K562 (cell line): ENCODE measurements around the gene DPYSL4. TPM values are rescaled to one million over a fixed set of nuclear protein-coding genes. Genes with fewer than 3 reads are reported as not detected.

Experiments
- ATAC-seq: fragments of 200-7000 bp; cut with Tn5 transposase; 3 replicates; pipeline ENCODE4 v1.9.1; 2020; ENCODE audit warnings: moderate library complexity
- BruUV-seq: library from RNA; stranded (reverse); fragments of 400-500 nt; replicated peaks from 2 replicates; lab custom pipeline; 2021; lab: Mats Ljungman, UMichigan
- CTCF ChIA-PET: fragments of 300-600 bp; formaldehyde crosslinking; extraction: SDS; loops from one replicate; lab custom pipeline; 2021; ENCODE audit warnings: low intra/inter-chr PET ratio; lab: Yijun Ruan, JAX
- POLR2A ChIA-PET: fragments of 300-600, 350-650 bp; sonication (Branson Sonifier 250); formaldehyde crosslinking; extraction: SDS; loops from one replicate; lab custom pipeline; 2021; ENCODE audit warnings: antibody characterized with exemption, inconsistent platforms; lab: Yijun Ruan, JAX
- DNase-seq, 4 experiments: peaks; one replicate each; pipeline versions ENCODE4 v3.0.0 to v3.0.0-alpha.2; 2011 to 2018; ENCODE audit warnings: low spot score in 3 of 4, mixed read lengths in 3 of 4; ENCODE audit errors: extremely low read depth in 1 of 4
- FAIRE-seq: peaks from 2 replicates; lab custom pipeline; 2011; peaks lifted over from hg19 to GRCh38; lab: Jason Lieb, UNC
- H2AFZ ChIP-seq: 2 replicates; pipeline ENCODE4 v1.6.0; 2011; ENCODE audit warnings: low read depth, low read length, control low read depth, inconsistent platforms
- H3K27ac ChIP-seq: fragments of 200-600 bp; 3 replicates; pipeline ENCODE4 v1.8.0; 2011; ENCODE audit warnings: low read depth, mild to moderate bottlenecking, control low read depth, inconsistent platforms, low read length, moderate library complexity, mixed read lengths; ENCODE audit errors: extremely low read depth
- H3K27me3 ChIP-seq, 2 experiments: fragments of 300-600 bp in 1 of 2; 2 replicates in 1 of 2; 3 replicates in 1 of 2; pipeline versions ENCODE4 v1.6.0 to v1.8.0; 2011; ENCODE audit warnings: inconsistent platforms in 2 of 2, low read length in 2 of 2, mild to moderate bottlenecking in 1 of 2, mixed read lengths in 1 of 2, moderate library complexity in 1 of 2; ENCODE audit not compliant: control insufficient read depth in 2 of 2, insufficient read depth in 2 of 2
- H3K36me3 ChIP-seq: fragments of 300-600 bp; 3 replicates; pipeline ENCODE4 v1.8.0; 2011; ENCODE audit warnings: mild to moderate bottlenecking, low read length, inconsistent platforms; ENCODE audit not compliant: control insufficient read depth, insufficient read depth
- H3K4me1 ChIP-seq, 2 experiments: fragments of 200-600 bp in 1 of 2; replicated peaks in 1 of 2; 2 replicates in 1 of 2; 3 replicates in 1 of 2; pipeline versions ENCODE4 v1.5.1 to v1.8.0; 2011; ENCODE audit warnings: inconsistent platforms in 2 of 2, low read length in 2 of 2, mild to moderate bottlenecking in 1 of 2, mixed read lengths in 1 of 2, moderate library complexity in 1 of 2; ENCODE audit not compliant: control insufficient read depth in 2 of 2, insufficient read depth in 2 of 2
- H3K4me2 ChIP-seq: 2 replicates; pipeline ENCODE4 v1.6.1; 2011; ENCODE audit warnings: low read length, control low read depth, inconsistent platforms, mixed read lengths; ENCODE audit not compliant: insufficient read depth
- H3K4me3 ChIP-seq: fragments of 200-600 bp; sonication (generic), shearing (Covaris generic); 2 replicates; pipeline ENCODE4 v1.5.1; 2016; ENCODE audit warnings: control low read depth, inconsistent platforms
- H3K79me2 ChIP-seq: fragments of 200-600 bp; 3 replicates; pipeline ENCODE4 v1.8.0; 2011; ENCODE audit warnings: low read length, inconsistent platforms; ENCODE audit not compliant: control insufficient read depth, insufficient read depth
- H3K9ac ChIP-seq, 2 experiments: 2 replicates each; pipeline versions ENCODE4 v1.6.0 to v1.6.1; 2011; ENCODE audit warnings: low read depth in 2 of 2, low read length in 2 of 2, control low read depth in 1 of 2, inconsistent platforms in 1 of 2, mild to moderate bottlenecking in 1 of 2, mixed read lengths in 1 of 2; ENCODE audit not compliant: insufficient read depth in 1 of 2
- H3K9me1 ChIP-seq: one replicate; pipeline ENCODE4 v1.6.0; 2011; ENCODE audit warnings: inconsistent platforms, mild to moderate bottlenecking, low read length, moderate library complexity; ENCODE audit not compliant: control insufficient read depth, insufficient read depth
- H3K9me3 ChIP-seq: replicated peaks from 2 replicates; pipeline ENCODE4 v1.5.1; 2011; ENCODE audit warnings: low read depth, low read length, inconsistent platforms; ENCODE audit not compliant: control insufficient read depth, insufficient read depth
- H4K20me1 ChIP-seq: replicated peaks from 2 replicates; pipeline ENCODE4 v1.6.1; 2011; ENCODE audit warnings: low read length, inconsistent platforms, mixed read lengths; ENCODE audit not compliant: control insufficient read depth, insufficient read depth
- ESRRA ChIP-seq: fragments of 450-650 bp; IDR thresholded peaks from 2 replicates; pipeline ENCODE4 v1.6.1; 2014; ENCODE audit warnings: low read depth, mild to moderate bottlenecking, moderate library complexity, borderline replicate concordance
- GABPB1 ChIP-seq: sonication (generic); formaldehyde crosslinking; IDR thresholded peaks from 2 replicates; pipeline ENCODE4 v1.8.0; 2022; ENCODE audit warnings: mild to moderate bottlenecking, missing genetic modification reagents
- GABPB2 ChIP-seq: fragments of 250-450 bp; sonication (Bioruptor Pico); conservative IDR thresholded peaks from 2 replicates; pipeline ENCODE4 v1.5.1; 2021; ENCODE audit warnings: mild to moderate bottlenecking
- MBD1 ChIP-seq: fragments of 250-450 bp; sonication (Bioruptor Pico); IDR thresholded peaks from 2 replicates; pipeline ENCODE4 v1.8.0; 2022; ENCODE audit warnings: inconsistent platforms
- NR0B1 ChIP-seq: fragments of 450-650 bp; IDR thresholded peaks from one replicate; pipeline ENCODE4 v1.6.1; 2018; ENCODE audit warnings: mild to moderate bottlenecking, moderate library complexity; ENCODE audit not compliant: partially characterized antibody
- PHB ChIP-seq: fragments of 250-450 bp; sonication (Bioruptor Pico); IDR thresholded peaks from 2 replicates; pipeline ENCODE4 v1.5.0; 2021
- PHTF2 ChIP-seq: fragments of 250-450 bp; sonication (Bioruptor Pico); IDR thresholded peaks from 2 replicates; pipeline ENCODE4 v1.5.0; 2021; ENCODE audit warnings: mild to moderate bottlenecking
- STAG1 ChIP-seq: sonication (generic); formaldehyde crosslinking; IDR thresholded peaks from 2 replicates; pipeline ENCODE4 v1.5.0; 2020; ENCODE audit warnings: missing genetic modification reagents, borderline replicate concordance
- XRCC4 ChIP-seq: IDR thresholded peaks from one replicate; pipeline ENCODE4 v1.6.1; 2011; ENCODE audit not compliant: insufficient read depth, insufficient read length; ENCODE audit errors: extremely low read depth
- WGBS: fragments of 100-300 bp; shearing (Covaris generic); methylation state at CpG from one replicate; pipeline ENCODE4 v1.1.6; 2016; ENCODE audit warnings: low coverage, mixed read lengths; ENCODE audit not compliant: insufficient coverage; ENCODE audit errors: missing lambda C conversion rate; 5-methylcytosine and 5-hydroxymethylcytosine counted together
- in situ Hi-C: fragments of 300-500 bp; cut with MboI; formaldehyde crosslinking; loops from 4 replicates; pipeline ENCODE4 v1.15.0; 2018; ENCODE audit warnings: inconsistent platforms, mixed read lengths
- intact Hi-C: fragments of 100-400 bp; cut with micrococcal nuclease; formaldehyde crosslinking; loops from 2 replicates; pipeline ENCODE4 v1.14.2; 2022
- polyA plus RNA-seq, 8 experiments: library from polyadenylated mRNA; depleted of rRNA in 4 of 8; stranded (reverse) in 5 of 8; unstranded in 3 of 8; fragments of >200 nt; fragmentation: Nextera tagmentation in 2 of 8; fragmentation: Illumina TruSeq in 1 of 8; extraction: Ambion mirVana in 2 of 8; extraction: Trizol in 1 of 8; gene quantifications; 2 replicates each; pipeline versions ENCODE4 v1.2.1 to v1.2.3, GENCODE V29; 2011 to 2014; ENCODE audit warnings: inconsistent platforms in 1 of 8, missing spikeins in 1 of 8
- total RNA-seq, 7 experiments: library from RNA; depleted of rRNA in 6 of 7; stranded (reverse); fragments of >200 nt in 6 of 7; fragmentation: Illumina TruSeq in 2 of 7; extraction: Trizol in 2 of 7; gene quantifications; 2 replicates each; pipeline versions ENCODE4 v1.2.1 to v1.2.3, GENCODE V29; 2011 to 2021; ENCODE audit warnings: low replicate concordance in 1 of 7
- TF ChIP-seq, protein P1 (sequence below), 2 experiments: fragments of 450-650 bp; IDR thresholded peaks; 2 replicates each; pipeline ENCODE4 v1.6.1; 2016; ENCODE audit warnings: mild to moderate bottlenecking in 2 of 2, borderline replicate concordance in 1 of 2, low read depth in 1 of 2, moderate library complexity in 1 of 2

The DPYSL4 gene
- total and polyA plus RNA-seq, 9 of the 15 experiments (the other 6 are each of a cell fraction or from before 2014, with no cell fraction given) = 0.03 TPM; not detected in 8

- H3K9me3 ChIP-seq = no peaks in the 10 kb centered on the region
- no peaks in the 10 kb centered on the region for H3K79me2 ChIP-seq
- in situ Hi-C loops = no loop called here
- no peak overlapping the region for H3K27ac ChIP-seq
- DNase-seq (no peak), FAIRE-seq (no peak), ATAC-seq (no peak)
- H3K27me3 ChIP-seq = peaks cover 8 to 70% of the 10 kb centered on the region in 2 experiments; a peak in 4 of 5 replicates
- H3K4me3 ChIP-seq = no peak overlapping the region
- WGBS = 3% methylated on average over 10 of the region's 12 CpGs
- ChIA-PET CTCF (no interaction called here), POLR2A (no interaction called here)
- H4K20me1 ChIP-seq = no peaks in the 10 kb centered on the region
- intact Hi-C loops = loop anchor here (10.0 kb wide), 1 partner anchor 94 kb away; no protein-coding TSS in a partner anchor
- H3K4me1 ChIP-seq = peaks cover 0 to 5% of the 10 kb centered on the region in 2 experiments; a peak in 2 of 5 replicates
- H3K4me2 ChIP-seq = no peak overlapping the region
- no peak overlapping the region for H2AFZ ChIP-seq
- H3K9me1 ChIP-seq = no peaks in the 10 kb centered on the region
- BruUV-seq = no TSS peak
- no peaks in the 10 kb centered on the region for H3K36me3 ChIP-seq
- no peak overlapping the region for H3K9ac ChIP-seq
- TF ChIP-seq GABPB1 (CRISPR knock-in tag) = no peak
- no peak for TF ChIP-seq PHB (CRISPR knock-in tag)
- TF ChIP-seq MBD1 = no peak
- TF ChIP-seq NR0B1 = no peak
- TF ChIP-seq XRCC4 = no peak
- no peak for TF ChIP-seq ESRRA
- no peak for TF ChIP-seq GABPB2 (CRISPR knock-in tag)
- TF ChIP-seq STAG1 (CRISPR knock-in tag) = no peak
- TF ChIP-seq, protein P1, sequence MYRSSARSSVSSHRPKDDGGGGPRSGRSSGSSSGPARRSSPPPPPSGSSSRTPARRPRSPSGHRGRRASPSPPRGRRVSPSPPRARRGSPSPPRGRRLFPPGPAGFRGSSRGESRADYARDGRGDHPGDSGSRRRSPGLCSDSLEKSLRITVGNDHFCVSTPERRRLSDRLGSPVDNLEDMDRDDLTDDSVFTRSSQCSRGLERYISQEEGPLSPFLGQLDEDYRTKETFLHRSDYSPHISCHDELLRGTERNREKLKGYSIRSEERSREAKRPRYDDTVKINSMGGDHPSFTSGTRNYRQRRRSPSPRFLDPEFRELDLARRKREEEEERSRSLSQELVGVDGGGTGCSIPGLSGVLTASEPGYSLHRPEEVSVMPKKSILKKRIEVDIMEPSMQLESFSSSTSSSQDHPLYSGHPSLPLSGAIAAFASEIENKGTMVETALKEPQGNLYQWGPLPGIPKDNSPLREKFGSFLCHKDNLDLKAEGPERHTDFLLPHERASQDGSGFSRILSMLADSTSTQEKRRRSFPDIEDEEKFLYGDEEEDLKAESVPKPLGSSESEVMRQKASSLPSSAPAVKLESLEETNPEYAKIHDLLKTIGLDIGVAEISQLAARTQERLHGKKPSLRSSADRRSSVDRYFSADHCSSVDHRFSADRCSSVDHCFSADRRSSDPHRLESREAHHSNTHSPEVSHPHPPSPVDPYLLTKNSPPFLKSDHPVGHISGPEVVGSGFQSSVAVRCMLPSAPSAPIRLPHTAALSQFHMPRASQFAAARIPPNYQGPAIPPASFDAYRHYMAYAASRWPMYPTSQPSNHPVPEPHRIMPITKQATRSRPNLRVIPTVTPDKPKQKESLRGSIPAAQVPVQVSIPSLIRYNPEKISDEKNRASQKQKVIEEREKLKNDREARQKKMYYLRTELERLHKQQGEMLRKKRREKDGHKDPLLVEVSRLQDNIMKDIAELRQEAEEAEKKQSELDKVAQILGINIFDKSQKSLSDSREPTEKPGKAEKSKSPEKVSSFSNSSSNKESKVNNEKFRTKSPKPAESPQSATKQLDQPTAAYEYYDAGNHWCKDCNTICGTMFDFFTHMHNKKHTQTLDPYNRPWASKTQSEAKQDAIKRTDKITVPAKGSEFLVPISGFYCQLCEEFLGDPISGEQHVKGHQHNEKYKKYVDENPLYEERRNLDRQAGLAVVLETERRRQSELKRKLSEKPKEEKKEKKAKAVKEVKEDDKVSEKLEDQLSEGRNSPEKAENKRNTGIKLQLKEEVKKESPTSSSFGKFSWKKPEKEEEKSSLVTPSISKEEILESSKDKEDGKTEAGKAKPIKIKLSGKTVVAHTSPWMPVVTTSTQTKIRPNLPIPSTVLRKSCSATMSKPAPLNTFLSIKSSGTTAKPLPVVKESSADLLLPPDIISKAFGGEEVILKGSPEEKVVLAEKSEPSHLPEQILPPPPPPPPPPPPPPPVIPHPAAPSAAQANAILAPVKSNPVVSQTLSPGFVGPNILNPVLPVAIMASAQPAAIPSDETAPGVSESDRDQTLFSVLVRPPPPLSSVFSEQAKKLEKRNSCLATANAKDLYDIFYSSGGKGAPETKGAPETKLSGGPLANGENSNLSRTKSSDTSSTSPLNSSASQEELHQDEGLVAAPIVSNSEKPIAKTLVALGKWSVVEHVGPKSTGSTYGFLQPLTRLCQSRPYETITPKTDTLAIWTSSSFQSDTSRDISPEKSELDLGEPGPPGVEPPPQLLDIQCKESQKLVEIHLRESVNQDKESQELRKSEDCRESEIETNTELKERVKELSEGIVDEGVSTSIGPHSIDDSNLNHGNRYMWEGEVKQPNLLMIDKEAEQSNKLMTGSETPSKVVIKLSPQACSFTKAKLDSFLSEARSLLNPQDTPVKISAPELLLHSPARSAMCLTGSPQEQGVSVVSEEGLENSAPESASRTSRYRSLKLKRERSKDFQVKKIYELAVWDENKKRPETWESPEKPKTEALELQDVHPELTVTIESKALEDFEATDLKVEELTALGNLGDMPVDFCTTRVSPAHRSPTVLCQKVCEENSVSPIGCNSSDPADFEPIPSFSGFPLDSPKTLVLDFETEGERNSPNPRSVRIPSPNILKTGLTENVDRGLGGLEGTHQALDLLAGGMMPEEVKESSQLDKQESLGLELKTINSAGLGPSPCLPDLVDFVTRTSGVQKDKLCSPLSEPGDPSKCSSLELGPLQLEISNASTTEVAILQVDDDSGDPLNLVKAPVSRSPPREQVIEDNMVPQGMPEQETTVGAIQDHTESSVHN (IDR thresholded peaks at IDR 0.05; ENCODE audit: borderline replicate concordance in 1 of 2, low read depth in 1 of 2) = no peak
- TF ChIP-seq PHTF2 (CRISPR knock-in tag) = no peak
These were observed 48.2 kb upstream of the DPYSL4 start for GRCh38 chr10:132138596-132138995.
